DOHH2 (cell line): ENCODE results near the gene C7orf57.

Experiments
- H3F3A ChIP-seq: fragments of 200-600 bp; sonication (generic), shearing (Covaris generic); 2 replicates; pipeline ENCODE4 v1.6.0; 2016; ENCODE audit warnings: antibody characterized with exemption, mild to moderate bottlenecking; ENCODE audit not compliant: control insufficient read depth, insufficient read depth
- H3K27ac ChIP-seq: fragments of 200-600 bp; sonication (generic); 2 replicates; pipeline ENCODE4 v1.5.1; 2014; ENCODE audit warnings: low read depth, mild to moderate bottlenecking, low read length, moderate library complexity
- H3K27me3 ChIP-seq: fragments of 200-600 bp; sonication (generic); 2 replicates; pipeline ENCODE4 v1.6.1; 2014; ENCODE audit warnings: mild to moderate bottlenecking, low read length, mixed read lengths; ENCODE audit not compliant: control insufficient read depth
- H3K36me3 ChIP-seq: fragments of 200-600 bp; sonication (generic); 2 replicates; pipeline ENCODE4 v1.6.1; 2014; ENCODE audit warnings: mild to moderate bottlenecking, low read length, moderate library complexity, mixed read lengths; ENCODE audit not compliant: control insufficient read depth
- H3K4me1 ChIP-seq: fragments of 200-600 bp; sonication (generic); 2 replicates; pipeline ENCODE4 v1.6.1; 2014; ENCODE audit warnings: mild to moderate bottlenecking, low read length, mixed read lengths; ENCODE audit not compliant: control insufficient read depth
- H3K4me2 ChIP-seq: fragments of 200-600 bp; sonication (generic); 2 replicates; pipeline ENCODE4 v1.6.0; 2014; ENCODE audit warnings: mild to moderate bottlenecking, low read length, moderate library complexity
- H3K4me3 ChIP-seq: fragments of 200-600 bp; sonication (generic); 2 replicates; pipeline ENCODE4 v1.5.1; 2014; ENCODE audit warnings: mild to moderate bottlenecking, low read length, mixed read lengths
- H3K79me2 ChIP-seq: fragments of 200-600 bp; sonication (generic); 2 replicates; pipeline ENCODE4 v1.6.1; 2014; ENCODE audit warnings: mild to moderate bottlenecking, low read length, mixed read lengths; ENCODE audit not compliant: control insufficient read depth
- H3K9me2 ChIP-seq: fragments of 200-600 bp; sonication (generic); replicated peaks from 2 replicates; pipeline ENCODE4 v1.6.1; 2014; ENCODE audit warnings: mild to moderate bottlenecking, low read length, mixed read lengths; ENCODE audit not compliant: control insufficient read depth
- H3K9me3 ChIP-seq: fragments of 200-600 bp; sonication (generic); 2 replicates; pipeline ENCODE4 v1.6.1; 2014; ENCODE audit warnings: antibody characterized with exemption, low read length, mixed read lengths; ENCODE audit not compliant: control insufficient read depth, insufficient read depth
- H4K20me1 ChIP-seq: fragments of 200-600 bp; sonication (generic); 2 replicates; pipeline ENCODE4 v1.6.0; 2014; ENCODE audit warnings: low read depth, mild to moderate bottlenecking, antibody characterized with exemption, low read length, moderate library complexity; ENCODE audit not compliant: control insufficient read depth, insufficient read depth
- EZH2phosphoT487 ChIP-seq: fragments of 200-600 bp; sonication (generic); IDR thresholded peaks from 2 replicates; pipeline ENCODE4 v1.6.1; 2017; ENCODE audit warnings: borderline replicate concordance, mild to moderate bottlenecking, antibody characterized with exemption, low read length, moderate library complexity, mixed read lengths
- TF ChIP-seq, protein P1 (sequence below): fragments of 200-600 bp; sonication (generic); IDR thresholded peaks from one replicate; pipeline ENCODE4 v1.5.1; 2014; ENCODE audit warnings: antibody characterized with exemption, mild to moderate bottlenecking, low read depth, low read length; ENCODE audit not compliant: poor library complexity, severe bottlenecking

Gene C7orf57

GRCh38 chr7:48063985-48064384, 28.6 kb downstream of the C7orf57 start:
- TF ChIP-seq, protein P1, sequence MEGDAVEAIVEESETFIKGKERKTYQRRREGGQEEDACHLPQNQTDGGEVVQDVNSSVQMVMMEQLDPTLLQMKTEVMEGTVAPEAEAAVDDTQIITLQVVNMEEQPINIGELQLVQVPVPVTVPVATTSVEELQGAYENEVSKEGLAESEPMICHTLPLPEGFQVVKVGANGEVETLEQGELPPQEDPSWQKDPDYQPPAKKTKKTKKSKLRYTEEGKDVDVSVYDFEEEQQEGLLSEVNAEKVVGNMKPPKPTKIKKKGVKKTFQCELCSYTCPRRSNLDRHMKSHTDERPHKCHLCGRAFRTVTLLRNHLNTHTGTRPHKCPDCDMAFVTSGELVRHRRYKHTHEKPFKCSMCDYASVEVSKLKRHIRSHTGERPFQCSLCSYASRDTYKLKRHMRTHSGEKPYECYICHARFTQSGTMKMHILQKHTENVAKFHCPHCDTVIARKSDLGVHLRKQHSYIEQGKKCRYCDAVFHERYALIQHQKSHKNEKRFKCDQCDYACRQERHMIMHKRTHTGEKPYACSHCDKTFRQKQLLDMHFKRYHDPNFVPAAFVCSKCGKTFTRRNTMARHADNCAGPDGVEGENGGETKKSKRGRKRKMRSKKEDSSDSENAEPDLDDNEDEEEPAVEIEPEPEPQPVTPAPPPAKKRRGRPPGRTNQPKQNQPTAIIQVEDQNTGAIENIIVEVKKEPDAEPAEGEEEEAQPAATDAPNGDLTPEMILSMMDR = no peak
- no peak for TF ChIP-seq EZH2phosphoT487
- no peaks in the 10 kb centered on the region for H4K20me1 ChIP-seq
- no peaks in the 10 kb centered on the region for H3K79me2 ChIP-seq
- H3K27me3 ChIP-seq = peaks cover 9% of the 10 kb centered on the region
- no peaks in the 10 kb centered on the region for H3K9me3 ChIP-seq
- H3F3A ChIP-seq = no peaks in the 10 kb centered on the region
- no peak overlapping the region for H3K27ac ChIP-seq
- H3K4me1 ChIP-seq = no peaks in the 10 kb centered on the region
- no peaks in the 10 kb centered on the region for H3K9me2 ChIP-seq
- H3K36me3 ChIP-seq = no peaks in the 10 kb centered on the region
- no peak overlapping the region for H3K4me3 ChIP-seq
- H3K4me2 ChIP-seq = no peak overlapping the region

- Histone ChIP-seq H3K9me2 (no peaks in the 10 kb centered on the region), H3K27ac (no peak overlapping the region), H3K36me3 (no peaks in the 10 kb centered on the region), H3K4me1 (no peaks in the 10 kb centered on the region), H3K4me2 (no peak overlapping the region), H3K79me2 (no peaks in the 10 kb centered on the region), H3K9me3 (no peaks in the 10 kb centered on the region), H3F3A (no peaks in the 10 kb centered on the region), H3K4me3 (no peak overlapping the region), H4K20me1 (no peaks in the 10 kb centered on the region), H3K27me3 (peaks cover 9% of the 10 kb centered on the region)
- no peak for TF ChIP-seq EZH2phosphoT487
- TF ChIP-seq, protein P1 = no peak
These were observed 32.1 kb downstream of the C7orf57 start for GRCh38 chr7:48067475-48067874.

DNA sequence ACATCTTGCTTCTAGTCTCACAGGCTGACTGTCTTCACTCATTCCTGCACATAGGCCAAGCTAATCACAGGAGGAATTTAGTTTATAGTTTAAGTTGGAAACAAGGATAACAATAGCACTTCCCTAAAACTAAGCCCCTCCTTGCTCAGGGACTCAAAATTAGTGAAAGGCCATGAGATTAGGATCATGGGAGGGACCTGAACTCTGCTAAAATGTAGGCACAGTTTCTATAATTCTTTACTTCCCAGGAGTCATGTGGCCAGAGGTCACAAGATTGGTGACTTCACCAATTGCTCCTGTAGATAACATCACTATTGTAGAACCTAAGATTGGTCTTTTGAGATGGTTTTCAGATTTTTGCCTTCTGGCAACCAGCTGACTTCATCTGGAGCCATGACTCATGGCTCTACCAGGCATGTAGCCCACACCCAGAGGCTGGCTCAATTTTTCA, 38.9 kb downstream of the C7orf57 start:
- no peaks in the 10 kb centered on the region for H3K9me3 ChIP-seq
- H4K20me1 ChIP-seq = no peaks in the 10 kb centered on the region
- H3K36me3 ChIP-seq = no peaks in the 10 kb centered on the region
- H3F3A ChIP-seq = no peaks in the 10 kb centered on the region
- no peak overlapping the region for H3K27ac ChIP-seq
- H3K4me2 ChIP-seq = no peak overlapping the region
- TF ChIP-seq, protein P1 = no peak
- no peaks in the 10 kb centered on the region for H3K4me1 ChIP-seq
- H3K27me3 ChIP-seq = peaks cover 4% of the 10 kb centered on the region; the same call in 1 of the 2 replicates
- no peak overlapping the region for H3K4me3 ChIP-seq
- no peaks in the 10 kb centered on the region for H3K79me2 ChIP-seq
- no peaks in the 10 kb centered on the region for H3K9me2 ChIP-seq

- Histone ChIP-seq H3K9me3 (no peaks in the 10 kb centered on the region), H3K4me1 (no peaks in the 10 kb centered on the region), H3F3A (no peaks in the 10 kb centered on the region), H3K4me3 (no peak overlapping the region), H3K4me2 (no peak overlapping the region), H3K27ac (no peak overlapping the region), H3K79me2 (no peaks in the 10 kb centered on the region), H4K20me1 (no peaks in the 10 kb centered on the region), H3K36me3 (no peaks in the 10 kb centered on the region), H3K9me2 (no peaks in the 10 kb centered on the region), H3K27me3 (peaks cover 4% of the 10 kb centered on the region; the same call in 1 of the 2 replicates)
- no peak for TF ChIP-seq EZH2phosphoT487
These were observed 42.1 kb downstream of the C7orf57 start for GRCh38 chr7:48077423-48077822.
